Activated T-cell treated with anti-CD3 and anti-CD28 coated beads, Interleukin-2, amount 50 U/mL, for 1 hour (primary cell): ENCODE measurements around the gene KIFC3.
A peak's percentile ranks its signal among the peaks of the same experiment; 100 is the strongest.
"Not testable (repeated sequence)": the region's sequence is repeated elsewhere in the genome, so short reads cannot be mapped to it uniquely, and the experiment has no call there.

Experiments
- DNase-seq: peaks from one replicate; pipeline ENCODE4 v3.0.0-alpha.2; 2020

KIFC3 gene, protein sequence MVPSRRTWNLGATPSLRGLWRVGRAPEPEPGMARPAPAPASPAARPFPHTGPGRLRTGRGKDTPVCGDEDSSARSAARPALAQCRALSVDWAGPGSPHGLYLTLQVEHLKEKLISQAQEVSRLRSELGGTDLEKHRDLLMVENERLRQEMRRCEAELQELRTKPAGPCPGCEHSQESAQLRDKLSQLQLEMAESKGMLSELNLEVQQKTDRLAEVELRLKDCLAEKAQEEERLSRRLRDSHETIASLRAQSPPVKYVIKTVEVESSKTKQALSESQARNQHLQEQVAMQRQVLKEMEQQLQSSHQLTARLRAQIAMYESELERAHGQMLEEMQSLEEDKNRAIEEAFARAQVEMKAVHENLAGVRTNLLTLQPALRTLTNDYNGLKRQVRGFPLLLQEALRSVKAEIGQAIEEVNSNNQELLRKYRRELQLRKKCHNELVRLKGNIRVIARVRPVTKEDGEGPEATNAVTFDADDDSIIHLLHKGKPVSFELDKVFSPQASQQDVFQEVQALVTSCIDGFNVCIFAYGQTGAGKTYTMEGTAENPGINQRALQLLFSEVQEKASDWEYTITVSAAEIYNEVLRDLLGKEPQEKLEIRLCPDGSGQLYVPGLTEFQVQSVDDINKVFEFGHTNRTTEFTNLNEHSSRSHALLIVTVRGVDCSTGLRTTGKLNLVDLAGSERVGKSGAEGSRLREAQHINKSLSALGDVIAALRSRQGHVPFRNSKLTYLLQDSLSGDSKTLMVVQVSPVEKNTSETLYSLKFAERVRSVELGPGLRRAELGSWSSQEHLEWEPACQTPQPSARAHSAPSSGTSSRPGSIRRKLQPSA

DNA sequence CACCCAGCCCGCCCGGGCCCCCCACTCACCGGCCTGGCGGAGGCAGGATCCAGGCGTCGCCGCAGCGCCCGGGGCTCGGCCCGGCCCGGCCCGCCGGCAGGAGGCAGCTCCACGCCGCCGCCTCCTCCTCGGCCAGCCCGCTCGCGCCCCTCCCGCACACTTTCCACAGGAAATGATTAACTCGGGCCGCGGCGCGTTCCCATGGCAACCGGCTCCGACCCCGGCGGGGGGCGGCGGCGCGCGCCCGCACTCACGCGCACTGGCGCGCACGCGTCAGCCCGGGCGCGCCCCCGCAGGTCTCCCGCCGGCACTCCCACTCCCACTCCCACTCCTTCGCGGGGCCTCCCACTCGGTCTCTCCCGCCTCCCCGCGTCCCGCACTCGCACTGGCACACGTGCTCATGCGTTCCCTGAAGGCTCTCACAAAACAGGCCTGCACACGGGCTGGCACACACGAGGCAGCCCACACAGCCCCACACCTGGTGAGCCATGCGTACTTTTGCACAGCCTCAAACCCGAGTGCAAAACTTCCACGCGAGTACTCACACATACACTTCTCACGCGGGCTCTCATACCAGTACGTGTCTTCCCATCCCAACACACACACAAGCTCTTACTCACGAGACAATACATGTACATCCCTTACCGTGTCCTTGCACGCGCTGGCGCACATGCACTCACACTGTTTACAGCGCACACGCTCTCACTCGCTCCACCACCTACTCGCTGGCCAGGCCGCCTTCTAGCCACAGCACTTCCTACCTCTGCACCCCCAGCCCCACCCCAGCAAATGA lies at the start of gene KIFC3:
TSS of gene KIFC3 (minus strand) at position 151 of the 793 bp plus-strand sequence. CDS start 4,248 bp downstream, outside the sequence.
- peak; percentile 72 for DNase-seq

DNA sequence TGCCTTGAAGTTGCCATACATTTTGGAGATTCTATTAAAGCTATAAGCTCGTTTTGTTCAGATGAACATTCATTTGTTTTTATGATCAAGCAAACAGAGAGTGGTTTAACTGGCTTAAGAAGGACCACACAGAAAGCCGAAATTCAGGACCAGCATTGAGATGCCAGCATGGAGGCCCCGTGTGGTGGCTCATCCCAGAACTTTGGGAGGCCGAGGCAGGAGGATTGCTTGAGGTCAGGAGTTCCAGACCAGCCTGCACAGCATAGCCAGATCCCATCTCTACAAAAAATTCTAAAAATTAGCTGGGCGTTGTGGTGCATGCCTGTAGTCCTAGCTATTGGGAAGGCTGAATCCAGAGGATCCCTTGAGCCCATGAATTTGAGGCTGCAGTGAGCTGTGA lies 45.9 kb upstream of the KIFC3 start:
- no peak for DNase-seq

DNA sequence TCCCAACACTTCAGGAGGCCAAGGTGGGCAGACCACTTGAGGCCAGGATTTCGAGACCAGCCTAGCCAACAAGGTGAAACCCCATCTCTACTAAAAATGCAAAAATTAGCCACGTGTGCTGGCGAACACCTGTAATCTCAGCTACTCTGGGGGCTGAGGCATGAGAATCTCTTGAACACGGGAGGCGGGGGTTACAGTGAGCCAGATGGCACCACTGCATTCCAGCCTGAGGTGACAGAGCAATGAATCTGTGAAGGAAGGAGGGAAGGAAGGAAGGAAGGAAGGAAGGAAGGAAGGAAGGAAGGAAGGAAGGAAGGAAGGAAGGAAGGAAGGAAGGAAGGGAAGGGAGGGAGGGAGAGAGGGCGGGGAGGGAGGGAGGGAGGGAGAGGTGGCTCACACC lies 44.6 kb upstream of the KIFC3 start:
- DNase-seq, result not testable (repeated sequence)

DNA sequence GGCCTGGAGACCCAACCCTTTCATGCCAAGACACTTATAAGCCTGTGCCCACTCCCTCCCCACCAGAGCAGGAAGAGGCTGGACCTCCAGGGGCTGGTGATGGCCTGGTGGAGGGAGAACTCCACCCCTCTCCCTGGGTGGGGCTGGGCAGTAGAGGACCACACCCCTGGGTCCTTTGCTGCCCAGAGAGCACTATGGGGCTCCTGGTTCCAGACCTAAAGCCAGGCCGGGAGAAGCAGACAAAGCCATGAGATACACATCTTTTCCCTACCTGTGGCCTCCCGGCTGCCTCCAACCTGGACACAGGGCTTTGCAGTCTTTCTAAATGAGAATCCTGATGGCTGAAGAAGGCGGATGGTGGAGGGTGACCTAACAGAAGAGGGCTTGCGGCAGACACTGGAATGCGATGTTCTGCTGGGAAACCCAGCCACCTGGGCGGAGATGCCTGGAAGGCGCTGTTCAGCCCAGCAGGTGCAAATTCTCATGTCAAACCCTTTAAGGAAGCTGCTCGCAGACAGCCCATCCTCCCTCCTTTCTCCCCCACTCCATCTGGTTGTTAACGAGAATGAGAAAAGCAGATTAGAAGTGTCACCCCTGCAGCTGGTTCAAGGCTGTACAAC lies 43.9 kb upstream of the KIFC3 start:
- DNase-seq, result no peak

DNA sequence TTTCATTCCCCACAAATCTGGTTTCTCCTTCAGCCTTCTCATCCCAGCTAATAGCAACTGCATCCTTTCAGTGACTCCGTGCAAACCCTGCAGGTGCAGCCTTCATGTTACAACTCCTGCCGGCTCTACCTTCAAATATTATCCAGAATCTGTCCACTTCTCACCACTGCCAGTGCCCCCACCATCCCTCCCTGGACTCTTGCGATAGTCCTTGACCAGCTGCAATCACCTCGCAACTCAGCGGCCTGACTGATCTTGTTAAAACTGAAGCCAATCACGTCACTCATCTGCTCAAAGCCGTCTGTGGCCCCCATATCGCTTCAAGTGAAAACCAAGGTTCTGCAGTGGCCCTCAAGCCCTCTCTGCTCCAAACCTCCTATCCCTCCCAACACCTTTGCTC lies 42.8 kb upstream of the KIFC3 start:
- no peak for DNase-seq

DNA sequence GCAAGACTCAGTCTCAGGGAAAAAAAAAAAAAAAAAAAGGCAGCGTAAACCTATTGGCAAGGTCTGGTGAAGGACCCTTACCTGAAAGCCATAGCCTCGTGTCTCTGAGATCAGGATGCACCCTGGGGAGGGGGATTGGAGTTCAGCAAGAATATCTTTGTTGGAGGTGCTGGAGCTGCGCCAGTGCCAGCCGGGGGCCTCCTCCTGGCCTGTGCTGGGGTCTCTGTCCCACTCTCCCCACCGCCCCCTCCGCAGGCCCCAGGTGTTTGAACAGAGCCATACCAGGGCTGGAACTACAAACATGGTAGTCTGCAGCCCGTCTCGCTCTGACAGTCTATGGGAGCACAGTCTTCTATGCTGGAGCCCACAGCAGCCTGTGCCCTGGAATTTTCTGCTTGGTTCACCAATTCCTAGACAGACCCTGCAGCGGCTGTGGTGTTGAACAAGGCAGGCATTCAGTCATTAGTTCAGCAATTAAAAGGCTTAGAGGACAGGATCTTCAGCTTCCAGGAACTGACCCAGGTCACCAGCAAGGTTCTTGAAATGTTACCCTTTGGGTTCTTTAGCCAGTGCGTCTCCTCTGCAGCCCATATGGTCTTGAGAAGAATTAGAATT lies 42.2 kb upstream of the KIFC3 start:
- no peak for DNase-seq

DNA sequence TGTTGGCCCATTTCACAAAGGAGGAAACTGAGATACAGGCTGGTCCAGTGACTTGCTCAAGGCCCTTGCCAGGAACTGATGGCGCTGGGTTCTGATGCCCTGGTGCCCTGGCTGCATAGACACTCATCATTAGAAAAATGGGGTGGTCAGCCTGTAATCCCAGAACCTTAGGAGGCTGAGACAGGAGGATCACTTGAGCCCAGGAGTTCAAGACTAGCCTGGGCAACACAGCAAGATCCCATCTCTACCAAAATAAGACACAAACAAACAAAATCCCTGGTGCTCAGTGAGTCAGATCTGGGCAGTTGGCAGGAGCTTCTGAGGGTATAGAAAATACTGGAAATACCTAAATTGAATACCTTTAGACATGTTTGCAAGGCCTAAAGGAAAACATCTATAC lies 41.1 kb upstream of the KIFC3 start:
- no peak for DNase-seq

DNA sequence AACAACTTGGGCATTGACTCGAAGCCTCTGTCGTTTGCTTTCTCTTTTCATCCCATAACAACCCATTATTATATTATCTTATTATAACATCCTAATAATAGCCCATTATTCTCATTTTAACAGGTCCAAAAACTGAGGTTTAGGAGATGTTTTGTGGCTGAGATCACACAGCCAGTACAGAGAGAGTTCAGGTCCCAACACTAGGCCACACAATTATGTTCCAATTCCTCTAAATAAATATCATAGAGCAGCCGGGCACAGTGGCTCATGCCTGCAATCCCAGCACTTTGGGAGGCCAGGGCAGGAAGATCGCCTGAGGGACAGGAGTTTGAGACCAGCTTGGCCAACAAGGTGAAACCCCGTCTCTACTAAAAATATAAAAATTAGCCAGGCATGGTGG lies 40.3 kb upstream of the KIFC3 start:
- no peak for DNase-seq

DNA sequence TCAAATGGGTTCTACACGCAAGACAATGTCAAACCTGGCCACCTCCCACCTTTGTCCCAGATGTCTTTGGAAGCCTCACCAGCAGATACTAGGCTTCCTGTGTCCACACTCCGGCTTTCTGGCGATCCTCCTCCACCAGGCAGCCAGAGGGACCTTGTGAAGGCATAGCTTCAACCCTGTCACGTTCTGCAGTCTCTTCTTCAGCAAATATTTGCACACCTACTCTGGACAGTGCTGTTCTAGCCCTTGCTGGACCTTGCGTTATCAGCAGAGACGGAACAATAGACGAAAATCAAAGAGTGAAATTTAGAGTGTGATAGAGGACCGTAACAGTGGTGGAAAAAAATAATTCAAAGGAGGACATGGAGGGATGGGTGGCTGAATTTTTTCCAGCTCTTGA lies 38.5 kb upstream of the KIFC3 start:
- no peak for DNase-seq

DNA sequence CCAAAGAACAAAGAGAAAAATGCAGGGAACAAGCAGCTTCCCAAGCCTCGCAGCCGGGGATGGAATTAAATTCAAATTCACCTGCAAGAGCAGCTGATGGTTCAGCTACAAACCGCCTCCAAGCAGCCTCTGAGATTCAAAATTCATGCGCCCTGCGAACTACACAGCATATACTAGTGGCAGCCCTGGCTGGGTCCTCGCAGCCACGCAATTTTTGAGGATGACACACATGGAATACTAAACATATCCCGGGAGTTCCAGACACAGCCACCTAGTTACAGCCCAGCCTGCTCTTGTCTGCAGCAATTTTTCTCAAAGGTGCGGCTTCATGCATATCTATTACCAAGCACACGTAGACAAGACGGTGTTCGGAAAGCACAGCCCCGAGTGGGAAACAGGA lies 35.9 kb upstream of the KIFC3 start:
- DNase-seq, result no peak

DNA sequence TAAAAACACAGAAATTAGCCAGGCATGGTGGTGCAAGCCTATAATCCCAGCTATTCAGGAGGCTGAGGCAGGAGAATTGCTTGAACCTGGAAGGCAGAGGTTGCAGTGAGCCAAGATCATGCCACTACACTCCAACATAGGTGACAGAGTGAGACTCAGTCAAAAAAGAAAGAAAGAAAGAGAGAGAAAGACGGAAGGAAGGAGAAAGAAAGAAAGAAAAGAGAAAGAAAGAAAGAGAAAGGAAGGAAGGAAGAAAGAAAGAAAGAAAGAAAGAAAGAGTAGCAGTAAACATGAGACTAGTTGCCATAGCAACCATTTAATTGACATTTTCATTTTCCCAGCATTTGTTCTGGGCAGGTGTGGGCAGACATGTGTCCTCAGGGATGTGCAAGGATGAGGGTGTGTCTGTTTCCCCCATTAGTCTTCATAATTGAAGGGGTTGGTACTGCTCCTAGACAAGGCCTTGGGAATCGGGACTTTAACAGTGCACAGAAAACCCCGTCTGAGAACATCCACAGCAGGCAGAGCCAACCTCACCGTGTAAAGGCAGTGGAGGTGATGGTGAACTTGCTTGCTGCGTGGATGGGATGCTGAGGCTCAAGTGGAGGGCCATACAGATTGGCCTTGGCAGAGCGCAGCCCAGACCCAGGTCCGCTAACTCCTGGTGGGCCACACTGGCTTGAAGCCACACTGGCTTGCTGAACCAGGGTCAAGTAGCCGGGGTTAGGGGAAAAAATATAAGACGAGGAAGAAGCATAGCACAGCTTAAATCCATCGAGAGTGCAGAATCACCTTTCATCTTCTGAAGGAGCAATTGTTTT lies 35.2 kb upstream of the KIFC3 start:
- DNase-seq, result no peak

DNA sequence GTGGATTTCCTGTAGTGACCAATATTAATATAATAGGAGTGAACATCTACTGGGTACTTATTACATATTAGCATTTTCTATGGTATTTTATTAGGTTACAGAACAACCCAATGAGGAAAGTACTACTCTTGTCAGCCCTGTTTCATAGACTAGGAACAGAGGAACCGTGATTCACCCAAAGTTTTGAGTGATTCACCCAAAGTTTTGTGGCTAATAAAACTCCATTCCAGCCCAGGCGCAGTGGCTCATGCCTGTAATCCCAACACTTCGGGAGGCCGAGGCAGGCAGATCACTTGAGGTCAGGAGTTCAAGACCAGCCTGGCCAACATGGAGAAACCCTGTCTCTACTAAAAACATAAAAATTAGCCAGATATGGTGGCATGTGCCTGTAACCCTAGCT lies 33.1 kb upstream of the KIFC3 start:
- DNase-seq, result not testable (repeated sequence)

DNA sequence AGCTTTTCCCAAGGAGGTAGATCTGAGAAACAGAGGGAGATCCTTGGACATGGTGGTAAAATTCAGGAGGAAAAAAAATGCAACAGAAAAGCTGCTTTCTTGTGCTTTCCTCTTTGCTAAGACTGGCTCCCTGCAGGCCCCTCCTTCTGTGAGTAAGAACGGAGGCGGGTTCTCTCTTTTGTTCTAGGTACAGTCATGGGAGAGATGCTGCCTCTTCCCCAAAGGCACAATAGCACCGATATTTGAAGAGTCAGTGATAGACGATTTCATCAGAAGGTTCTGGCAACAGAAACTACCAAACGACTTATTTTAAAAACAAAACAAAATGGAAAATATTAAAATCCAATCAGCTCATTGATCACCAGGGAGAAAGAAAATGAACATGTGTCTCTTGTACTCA lies 32.6 kb upstream of the KIFC3 start:
- no peak for DNase-seq

DNA sequence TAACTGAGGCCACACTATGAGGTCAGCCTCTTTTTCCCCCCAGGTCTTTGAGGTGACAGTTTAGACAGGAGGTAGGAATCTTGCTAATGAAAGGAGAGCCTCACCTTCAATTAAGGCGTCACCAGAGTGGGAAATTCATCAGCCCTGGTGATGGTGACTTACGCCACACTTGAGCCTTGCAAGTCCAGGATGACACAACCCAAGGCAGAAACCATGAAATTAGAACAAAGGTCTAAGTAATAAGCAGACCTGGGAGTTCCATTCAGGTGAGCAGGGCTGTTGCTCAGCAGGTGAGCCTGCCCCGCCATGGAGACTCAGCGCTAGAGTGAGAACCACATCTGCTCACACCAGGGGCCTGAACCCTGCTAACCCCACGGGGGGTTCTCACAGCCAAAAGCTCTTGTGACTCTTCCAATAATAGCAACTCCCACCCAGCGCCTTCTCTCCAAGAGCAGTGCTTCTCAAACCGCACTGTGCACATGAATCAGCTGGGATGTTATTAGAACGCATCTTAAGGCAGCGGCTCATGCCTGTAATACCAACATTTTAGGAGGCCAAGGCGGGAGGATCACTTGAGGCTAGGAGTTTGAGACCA lies 28.7 kb upstream of the KIFC3 start:
- no peak for DNase-seq

DNA sequence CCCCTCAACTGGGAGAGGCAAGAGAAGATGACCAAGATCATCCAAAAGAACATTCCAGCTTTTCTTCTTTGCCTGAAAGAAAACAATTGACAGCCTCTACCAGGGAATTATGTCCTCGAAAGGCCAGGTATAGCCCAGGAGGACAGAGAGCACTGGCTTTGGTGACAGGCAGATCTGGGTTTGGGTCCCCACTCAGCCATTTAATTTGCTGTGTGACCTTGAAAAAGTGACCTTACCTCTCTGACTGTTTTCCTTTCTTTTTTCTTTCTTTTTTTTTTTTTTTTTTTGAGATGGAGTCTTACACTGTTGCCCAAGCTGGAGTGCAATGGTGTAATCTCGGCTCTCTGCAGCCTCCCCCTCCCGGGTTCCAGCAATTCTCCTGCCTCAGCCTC lies 27.7 kb upstream of the KIFC3 start:
- DNase-seq, result no peak

DNA sequence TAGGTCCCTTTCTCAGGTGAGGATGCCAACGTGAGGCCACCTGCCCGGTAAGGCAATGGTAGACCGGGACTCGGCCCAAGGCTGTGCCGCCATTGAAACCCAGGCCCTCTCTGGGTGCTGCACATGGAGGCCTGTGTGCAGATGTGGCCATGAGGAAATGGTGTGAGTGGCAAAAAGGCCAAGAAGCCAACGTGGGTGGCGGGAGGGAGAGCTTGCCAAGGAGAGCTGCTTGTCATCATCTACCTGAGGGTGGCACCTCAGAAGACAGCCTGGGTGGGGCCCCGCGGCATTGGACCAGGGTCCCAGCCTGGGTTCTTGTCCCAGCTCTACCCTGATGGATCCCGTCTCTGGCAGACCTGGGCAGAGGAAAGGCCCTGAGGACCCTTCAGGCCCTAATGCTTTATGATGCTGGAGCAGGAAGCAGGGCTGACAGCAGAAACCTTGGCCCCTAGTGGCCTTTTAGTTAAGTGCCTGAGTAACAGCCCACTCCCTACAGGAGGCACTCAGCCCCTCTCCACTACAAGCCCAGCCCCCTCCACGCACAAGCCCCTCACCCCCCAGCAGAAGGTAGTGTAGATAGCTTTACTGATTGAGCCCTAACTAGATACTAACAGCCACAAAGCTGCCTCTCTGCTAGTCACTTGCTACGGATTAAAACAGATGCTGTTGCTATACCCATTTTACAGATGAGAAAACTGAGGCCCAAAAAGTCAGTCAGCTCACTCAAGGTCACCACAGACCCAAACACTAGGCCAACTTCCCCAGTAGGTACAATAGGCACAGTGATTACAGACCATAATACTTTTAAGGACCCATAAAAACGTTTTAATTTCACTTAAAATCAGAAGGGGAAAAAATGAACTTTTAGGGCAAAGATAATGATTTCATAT lies 26.2 kb upstream of the KIFC3 start:
- DNase-seq, result no peak

DNA sequence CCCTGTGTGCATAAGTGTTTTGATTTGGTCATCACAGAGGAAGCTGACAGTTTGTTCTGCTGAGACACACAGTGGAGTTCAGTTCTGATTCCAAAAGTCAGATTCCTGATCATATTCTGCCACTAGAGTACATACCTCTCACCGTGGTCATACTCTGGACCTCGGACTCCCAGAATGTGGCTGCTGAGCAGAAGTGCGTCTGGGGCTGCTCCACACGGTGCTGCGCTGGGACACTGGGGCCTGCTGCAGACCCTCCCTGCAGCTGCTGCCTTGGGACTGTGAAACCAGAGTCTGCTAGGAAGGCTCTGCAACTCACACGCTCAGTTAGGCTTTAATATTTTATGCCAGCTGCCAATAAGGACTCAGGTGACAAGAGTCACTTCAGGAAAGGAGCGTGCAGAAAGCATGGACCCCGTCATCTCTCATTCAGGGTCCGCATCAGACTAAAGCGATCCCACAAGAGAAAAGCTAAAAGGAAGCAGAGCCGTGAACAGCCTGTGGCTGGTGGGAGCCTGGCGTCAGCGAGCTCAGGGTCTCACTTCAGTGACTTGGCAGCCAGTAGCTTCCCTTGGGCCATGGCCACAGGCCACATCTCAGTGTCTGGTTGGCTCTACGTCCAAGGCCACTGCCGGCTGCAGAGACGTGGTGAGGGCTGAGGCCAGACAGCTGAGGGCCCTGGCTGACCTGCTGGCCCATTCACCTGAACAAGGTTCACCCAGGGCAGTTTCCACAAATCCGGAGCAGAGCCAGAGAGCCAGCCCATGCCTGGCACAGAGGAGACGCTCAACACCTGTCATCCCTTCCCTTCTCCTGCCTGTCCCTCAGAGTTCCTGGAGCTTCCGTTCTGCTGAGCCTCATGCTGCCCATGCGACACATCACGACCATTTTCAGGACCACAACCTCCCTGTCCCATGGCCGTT lies 24.7 kb upstream of the KIFC3 start:
- no peak for DNase-seq

DNA sequence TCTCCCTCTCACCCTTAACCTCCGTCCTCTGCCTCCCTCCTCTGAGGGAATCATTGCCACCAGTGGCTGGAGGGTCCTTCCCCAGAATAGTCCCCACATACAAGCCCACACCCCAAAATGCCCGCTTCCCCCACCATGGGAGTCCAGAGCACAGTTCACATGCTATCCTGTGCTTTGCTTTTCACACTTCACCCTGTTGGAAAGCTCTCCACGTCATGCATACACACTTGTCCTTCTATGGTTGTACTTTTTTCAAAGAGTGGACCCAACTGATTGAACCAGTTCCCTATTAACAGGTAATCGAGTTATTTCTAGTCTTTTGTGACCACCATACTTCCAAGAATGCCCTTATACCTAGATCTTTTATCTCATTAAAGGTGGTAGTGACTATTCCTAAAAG lies 23.8 kb upstream of the KIFC3 start:
- no peak for DNase-seq
